Kidney epithelial cell (primary cell): ENCODE results near the gene GTF2IRD2. TPM values are rescaled to one million over a fixed set of nuclear protein-coding genes. Genes with fewer than 3 reads are reported as not detected.
"Not testable (repeated sequence)": the region's sequence is repeated elsewhere in the genome, so short reads cannot be mapped to it uniquely, and the experiment has no call there.

ENCODE experiments used
- DNase-seq: peaks from one replicate; pipeline ENCODE4 v3.0.0-alpha.2; 2010; ENCODE audit warnings: low read depth
- H3K27me3 ChIP-seq: 2 replicates; pipeline ENCODE4 v1.6.0; 2011; ENCODE audit warnings: low read length; ENCODE audit not compliant: control insufficient read depth, insufficient read depth
- H3K36me3 ChIP-seq: 2 replicates; pipeline ENCODE4 v1.5.1; 2011; ENCODE audit warnings: low read length; ENCODE audit not compliant: control insufficient read depth, insufficient read depth
- H3K4me3 ChIP-seq: 2 replicates; pipeline ENCODE4 v1.5.1; 2011; ENCODE audit warnings: low read depth, mild to moderate bottlenecking, control low read depth, low read length
- total RNA-seq: library from RNA; depleted of rRNA; stranded (reverse); fragments of >200 nt; gene quantifications from 2 replicates; pipeline ENCODE4 v1.2.3, GENCODE V29; 2015

Gene GTF2IRD2
- total RNA-seq: 6.5 and 16.2 TPM in 2 replicates

DNA sequence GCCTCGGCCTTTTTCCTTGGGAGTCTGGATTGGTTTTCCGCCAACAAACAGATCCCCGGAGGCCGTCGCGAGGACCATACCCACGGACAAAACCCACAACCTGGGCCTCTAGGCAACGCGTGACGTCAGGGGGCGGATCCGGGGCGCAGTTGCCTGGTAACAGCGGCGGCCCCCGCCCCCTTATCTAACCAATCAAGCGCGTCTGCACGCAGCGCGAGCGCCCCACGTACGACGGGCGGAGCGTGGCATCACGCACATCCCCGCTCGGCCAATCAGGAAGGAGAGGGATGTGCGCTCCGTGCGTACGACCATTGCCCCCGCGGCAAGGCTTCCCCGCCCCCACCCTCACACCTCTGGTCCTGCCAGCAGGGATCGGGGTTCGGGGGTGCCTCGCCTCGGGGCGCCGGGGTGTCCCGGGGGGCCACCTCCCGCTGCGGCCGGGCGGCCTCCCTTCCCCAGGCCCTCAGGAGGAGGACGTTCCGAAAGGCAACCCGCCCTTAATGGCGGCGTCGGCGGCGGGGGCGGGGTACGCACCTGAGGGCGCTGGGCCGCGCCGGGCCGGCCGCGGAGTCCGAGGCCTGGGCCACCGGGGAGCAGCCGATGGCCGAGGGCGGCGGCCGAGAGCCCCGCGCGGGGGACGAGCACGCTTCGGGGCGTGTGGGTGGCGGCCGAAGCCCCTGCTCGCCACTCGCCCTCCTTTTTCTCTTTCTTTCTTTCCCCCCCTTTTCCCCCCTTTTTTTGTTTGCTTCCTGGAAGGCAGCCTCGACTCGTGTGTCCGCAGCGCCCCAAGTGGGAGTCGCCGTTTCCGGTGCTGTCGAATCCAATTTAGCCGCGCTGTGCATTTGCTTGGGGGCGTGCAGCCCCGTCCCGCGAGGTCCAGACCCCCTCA, at the start of gene GTF2IRD2:
GTF2IRD2 (minus strand) TSS at position 773 of the 889 bp plus-strand sequence. CDS start 15,227 bp downstream, outside the sequence.
- H3K36me3 ChIP-seq, H3K27me3 ChIP-seq, DNase-seq, H3K4me3 ChIP-seq: not testable (repeated sequence)

DNA sequence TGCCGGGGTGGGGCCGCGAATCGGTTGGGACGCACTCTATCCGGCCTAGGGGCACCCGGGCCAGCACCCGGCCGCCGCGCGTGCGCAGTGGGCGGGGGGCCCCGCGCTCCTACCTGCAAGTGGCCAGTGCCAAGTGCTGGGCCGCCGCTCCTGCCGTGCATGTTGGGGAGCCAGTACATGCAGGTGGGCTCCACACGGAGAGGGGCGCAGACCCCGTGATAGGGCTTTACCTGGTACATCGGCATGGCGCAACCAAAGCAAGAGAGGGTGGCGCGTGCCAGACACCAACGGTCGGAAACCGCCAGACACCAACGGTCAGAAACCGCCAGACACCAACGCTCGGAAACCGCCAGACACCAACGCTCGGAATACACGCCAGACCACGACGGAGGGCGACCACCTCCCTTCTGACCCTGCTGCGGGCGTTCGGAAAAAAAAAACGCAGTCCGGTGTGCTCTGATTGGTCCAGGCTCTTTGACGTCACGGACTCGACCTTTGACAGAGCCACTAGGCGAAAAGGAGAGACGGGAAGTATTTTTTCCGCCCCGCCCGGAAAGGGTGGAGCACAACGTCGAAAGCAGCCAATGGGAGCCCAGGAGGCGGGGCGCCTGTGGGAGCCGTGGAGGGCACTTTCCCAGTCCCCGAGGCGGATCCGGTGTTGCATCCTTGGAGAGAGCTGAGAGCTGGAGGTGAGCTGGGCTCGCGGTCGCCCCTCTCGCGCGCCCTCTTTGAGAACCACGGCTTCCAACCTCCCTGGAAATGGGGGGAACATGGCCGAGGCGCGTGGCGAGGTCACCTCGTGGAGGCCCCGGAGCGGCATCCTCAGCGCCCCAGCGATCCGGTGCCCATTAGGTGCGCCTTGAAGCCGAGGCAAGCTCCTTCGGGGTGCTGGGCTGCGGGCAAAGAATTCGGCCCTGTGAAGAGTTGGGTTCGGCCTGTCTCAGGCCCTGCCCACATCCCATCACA, 39.0 kb upstream of the GTF2IRD2 start:
- peak; percentile 12 for DNase-seq
- peak overlapping the region; percentile 69 for H3K4me3 ChIP-seq
- H3K36me3 ChIP-seq, H3K27me3 ChIP-seq: not testable (repeated sequence)

DNA sequence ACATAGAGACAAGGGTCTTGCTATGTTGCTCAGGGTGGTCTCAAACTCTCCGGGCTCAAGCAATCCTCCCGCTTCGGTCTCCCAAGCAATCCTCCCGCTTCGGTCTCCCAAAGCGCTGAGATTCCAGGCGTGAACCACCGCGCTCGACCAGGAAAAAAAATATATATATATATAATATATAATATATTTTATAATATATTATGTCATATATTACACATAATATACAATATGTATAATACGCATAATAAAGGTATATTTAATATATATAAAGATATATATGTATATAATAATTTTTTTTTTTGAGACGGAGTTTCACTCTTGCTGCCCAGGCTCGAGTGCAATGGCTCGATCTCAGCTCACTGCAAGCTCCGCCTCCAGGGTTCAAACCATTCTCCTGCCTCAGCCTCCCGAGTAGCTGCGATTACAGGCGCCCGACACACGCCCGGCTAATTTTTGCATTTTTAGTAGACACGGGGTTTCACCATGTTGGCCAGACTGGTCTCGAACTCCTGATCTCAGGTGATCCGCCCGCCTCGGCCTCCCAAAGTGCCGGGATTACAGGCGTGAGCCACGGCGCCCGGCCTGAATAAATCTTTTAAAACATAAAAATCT, 38.2 kb upstream of the GTF2IRD2 start:
- H3K27me3 ChIP-seq, H3K36me3 ChIP-seq, DNase-seq: not testable (repeated sequence)
- H3K4me3 ChIP-seq: peak overlapping the region; percentile 20

DNA sequence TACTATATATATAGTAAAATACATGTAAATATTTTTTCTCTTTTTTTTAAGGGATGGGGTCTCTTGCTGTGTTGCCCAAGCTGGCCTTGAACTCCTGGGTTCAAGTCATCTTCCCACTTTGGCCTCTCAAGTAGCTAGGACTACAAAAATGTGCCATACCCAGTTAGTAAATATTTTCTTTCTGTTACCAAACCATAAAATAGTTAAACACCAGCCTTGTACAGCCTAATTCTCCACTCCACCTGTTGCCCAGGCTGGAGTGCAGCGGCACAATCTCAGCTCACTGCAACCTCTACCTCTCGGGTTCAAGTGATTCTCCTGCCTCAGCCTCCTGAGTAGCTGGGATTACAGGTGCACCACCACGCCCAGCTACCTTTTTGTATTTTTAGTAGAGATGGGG, 33.9 kb upstream of the GTF2IRD2 start:
- not testable (repeated sequence) for H3K27me3 ChIP-seq, DNase-seq, H3K4me3 ChIP-seq, H3K36me3 ChIP-seq

DNA sequence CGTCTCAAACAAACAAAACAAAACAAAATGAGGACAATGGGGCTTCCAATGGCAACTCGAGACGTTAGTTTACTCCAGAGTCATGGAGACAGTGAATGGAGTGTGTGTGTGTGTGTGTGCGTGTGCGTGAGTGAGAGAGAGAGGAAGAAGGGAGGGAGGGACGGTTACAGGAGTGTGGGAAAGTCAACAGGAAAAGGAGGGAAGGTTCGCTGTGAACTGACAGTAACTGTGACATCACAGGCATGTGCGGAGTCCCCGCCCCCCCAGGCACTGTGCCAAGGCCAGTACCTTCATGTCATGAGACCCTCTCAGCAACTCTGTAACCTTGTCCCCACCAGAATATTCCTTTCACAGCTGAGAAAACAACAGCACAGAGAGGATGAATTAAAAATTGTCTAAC, 30.7 kb upstream of the GTF2IRD2 start:
- not testable (repeated sequence) for H3K27me3 ChIP-seq, H3K4me3 ChIP-seq, H3K36me3 ChIP-seq, DNase-seq

DNA sequence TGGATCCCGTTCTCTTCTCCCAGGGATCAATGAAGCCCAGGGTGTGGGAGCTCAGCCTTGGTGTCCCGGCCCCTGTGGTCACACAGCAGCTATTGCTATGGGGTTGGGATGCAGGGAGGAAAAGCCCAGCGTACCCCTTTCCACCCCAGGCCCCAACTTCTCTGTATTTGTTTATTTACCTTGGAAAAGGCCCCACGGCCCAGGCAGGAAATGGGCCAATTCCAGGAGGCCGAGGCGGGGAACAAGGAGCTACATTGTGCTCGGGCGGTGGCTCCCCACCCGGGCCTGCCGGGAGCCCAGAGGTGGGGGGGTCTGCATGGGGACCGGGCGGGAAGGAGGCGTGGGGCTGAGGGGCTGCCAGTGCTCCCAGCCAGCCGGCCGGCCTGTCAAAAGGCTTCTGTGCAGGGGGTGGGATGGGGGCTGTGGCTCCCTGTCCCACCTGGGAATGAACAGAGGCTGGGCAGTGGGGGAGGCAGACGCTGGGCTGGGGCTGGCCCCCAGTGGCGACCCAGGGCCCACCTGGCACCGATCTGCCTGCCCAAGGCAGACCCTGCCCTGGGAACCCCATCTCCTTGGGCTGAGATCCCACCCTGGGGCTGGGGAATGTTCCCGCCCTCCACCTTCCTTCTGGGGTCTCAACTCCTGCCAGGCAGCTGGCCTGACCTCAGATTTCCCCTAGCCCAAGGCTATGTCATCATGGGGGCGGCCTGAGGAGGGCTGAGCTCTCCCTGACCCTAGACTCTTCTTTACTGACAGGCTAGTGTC, 23.5 kb upstream of the GTF2IRD2 start:
- not testable (repeated sequence) for DNase-seq, H3K4me3 ChIP-seq

DNA sequence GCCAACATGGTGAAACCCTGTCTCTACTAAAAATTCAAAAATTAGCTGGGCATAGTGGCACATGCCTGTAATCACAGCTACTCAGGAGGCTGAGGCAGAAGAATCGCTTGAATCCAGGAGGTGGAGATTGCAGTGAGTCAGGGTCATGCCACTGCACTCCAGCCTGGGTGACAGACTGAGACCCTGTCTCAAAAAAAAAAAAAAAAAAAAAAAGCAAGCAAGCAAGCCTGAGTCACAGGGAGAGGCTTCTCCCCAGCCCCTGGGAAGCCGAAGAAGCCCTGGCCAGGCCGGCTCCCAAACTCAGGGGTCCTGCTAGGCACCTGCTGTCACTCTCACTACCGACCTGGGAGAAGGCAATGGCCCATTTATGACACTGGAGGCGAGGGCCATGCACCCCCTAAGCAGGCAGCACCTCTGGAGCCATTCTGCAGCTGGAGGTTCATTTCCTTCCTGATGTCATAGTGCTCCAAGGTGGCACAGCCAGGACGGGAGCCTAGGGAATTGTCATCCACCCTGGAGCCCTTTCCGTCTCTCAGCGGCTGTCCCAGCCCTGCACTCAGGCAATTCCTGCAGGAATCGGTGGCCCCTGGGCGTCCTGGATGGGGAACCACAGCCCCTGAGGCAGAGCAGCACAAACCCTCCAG, 22.8 kb upstream of the GTF2IRD2 start:
- not testable (repeated sequence) for H3K27me3 ChIP-seq, DNase-seq, H3K4me3 ChIP-seq, H3K36me3 ChIP-seq

More for the DNA sequence above, 23.5 kb upstream of the GTF2IRD2 start:
- not testable (repeated sequence) for H3K27me3 ChIP-seq, H3K36me3 ChIP-seq

DNA sequence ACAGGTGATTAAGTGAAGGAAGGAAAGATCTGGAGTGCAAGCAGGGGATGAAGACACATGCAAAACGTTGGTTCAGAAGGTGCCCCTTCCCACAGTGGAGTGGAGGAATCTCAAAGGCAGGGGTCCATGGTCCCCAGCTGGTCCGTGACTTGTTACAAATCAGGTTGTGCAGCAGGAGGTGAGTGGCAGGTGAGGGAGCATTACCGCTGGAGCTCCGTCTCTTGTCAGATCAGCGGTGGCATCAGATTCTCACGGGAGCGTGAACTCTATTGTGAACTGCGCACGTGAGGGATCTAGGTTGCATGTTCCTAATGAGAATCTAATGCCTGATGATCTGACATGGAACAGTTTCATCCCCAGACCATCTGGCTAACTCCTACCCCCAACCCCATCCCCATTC, 21.1 kb upstream of the GTF2IRD2 start:
- H3K27me3 ChIP-seq, H3K4me3 ChIP-seq, DNase-seq, H3K36me3 ChIP-seq: not testable (repeated sequence)

DNA sequence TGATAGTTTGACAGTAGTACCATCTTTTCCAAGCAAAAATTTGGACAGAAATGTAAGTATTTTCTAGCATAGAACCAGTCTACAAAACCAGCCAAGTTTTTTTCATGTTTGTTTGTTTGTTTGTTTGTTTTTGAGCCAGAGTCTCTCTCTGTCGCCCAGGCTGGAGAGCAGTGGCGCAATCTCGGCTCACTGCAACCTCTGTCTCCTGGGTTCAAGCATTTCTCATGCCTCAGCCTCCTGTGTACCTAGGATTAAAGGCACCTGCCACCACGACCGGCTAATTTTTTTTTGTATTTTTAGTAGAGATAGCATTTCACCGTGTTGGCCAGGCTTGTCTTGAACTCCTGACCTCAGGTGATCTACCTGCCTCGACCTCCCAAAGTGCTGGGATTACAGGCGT, 14.4 kb upstream of the GTF2IRD2 start:
- not testable (repeated sequence) for H3K27me3 ChIP-seq, H3K4me3 ChIP-seq, DNase-seq, H3K36me3 ChIP-seq

DNA sequence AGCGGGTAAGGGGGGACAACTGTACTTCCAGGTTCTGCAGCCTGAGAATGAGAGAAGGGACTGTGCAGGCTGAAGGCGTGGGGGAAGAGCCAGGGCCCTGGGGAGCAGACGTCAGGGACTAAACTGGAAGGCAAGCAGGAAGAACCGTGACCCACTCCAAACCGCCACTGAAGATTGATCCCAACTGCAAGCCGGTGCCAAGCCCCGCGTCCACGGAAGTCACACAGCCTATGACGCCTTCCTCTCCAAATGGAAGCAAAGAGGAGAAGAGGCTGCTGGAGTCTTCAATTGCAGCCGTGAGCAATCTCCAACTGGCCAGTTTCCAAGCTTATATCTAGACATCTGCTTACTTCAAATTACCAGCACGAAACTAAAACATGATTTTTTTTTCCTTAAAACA, 1.6 kb downstream of the GTF2IRD2 start:
- not testable (repeated sequence) for H3K27me3 ChIP-seq, H3K4me3 ChIP-seq, H3K36me3 ChIP-seq, DNase-seq

DNA sequence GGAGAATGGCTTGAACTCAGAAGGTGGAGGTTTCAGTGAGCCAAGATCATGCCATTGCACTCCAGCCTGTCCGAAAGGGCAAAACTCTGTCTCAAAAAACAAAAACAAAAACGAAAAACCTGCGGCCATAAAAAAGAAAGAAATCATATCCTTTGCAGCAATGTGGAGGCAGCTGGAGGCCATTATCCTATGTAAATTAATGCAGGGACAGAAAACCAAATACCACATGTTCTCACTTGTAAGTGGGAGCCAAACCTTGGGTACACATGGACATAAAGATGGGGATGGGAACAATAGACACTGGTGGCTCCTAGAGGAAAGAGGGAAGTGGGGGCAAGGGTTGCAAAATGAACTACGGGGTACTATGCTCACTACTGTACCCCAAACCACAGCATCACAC, 21.0 kb downstream of the GTF2IRD2 start:
- not testable (repeated sequence) for H3K27me3 ChIP-seq, DNase-seq

DNA sequence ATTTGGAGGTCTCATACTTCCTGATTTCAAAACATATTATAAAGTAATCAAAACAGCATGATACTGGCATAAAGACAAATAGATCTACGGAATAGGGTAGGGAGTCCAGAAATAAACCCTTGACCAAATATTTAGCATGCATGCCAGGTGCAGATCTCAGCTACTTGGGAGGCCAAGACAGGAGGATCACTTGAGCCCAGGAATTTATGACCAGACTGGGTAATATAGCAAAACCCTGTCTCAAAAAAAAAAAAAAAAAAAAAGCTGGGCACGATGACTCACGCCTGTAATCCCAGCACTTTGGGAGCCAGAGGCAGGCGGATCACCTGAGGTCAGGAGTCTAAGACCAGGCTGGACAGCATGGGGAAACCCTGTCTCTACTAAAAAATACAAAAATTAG, 21.4 kb downstream of the GTF2IRD2 start:
- H3K4me3 ChIP-seq, H3K27me3 ChIP-seq, H3K36me3 ChIP-seq, DNase-seq: not testable (repeated sequence)

More for the DNA sequence above, 21.0 kb downstream of the GTF2IRD2 start:
- not testable (repeated sequence) for H3K36me3 ChIP-seq, H3K4me3 ChIP-seq

DNA sequence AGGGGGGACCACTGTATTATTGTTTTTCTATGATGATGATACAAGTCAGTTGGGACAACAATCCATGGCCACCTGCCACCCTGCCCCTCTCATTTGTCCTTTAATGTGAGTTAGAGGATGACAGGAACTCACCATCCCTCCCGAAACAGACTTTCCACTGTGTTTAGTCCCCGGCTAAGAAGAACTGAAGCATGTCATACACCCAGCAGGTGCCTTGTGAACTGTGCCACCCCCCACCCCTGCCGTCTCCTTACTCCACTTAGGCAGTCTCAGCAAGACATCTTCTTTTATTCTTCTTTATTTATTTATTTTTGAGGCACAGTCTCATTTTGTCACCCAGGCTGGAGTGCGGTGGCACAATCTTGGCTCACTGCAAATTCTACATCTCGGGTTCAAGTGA, 30.1 kb downstream of the GTF2IRD2 start:
- H3K4me3 ChIP-seq, H3K27me3 ChIP-seq, H3K36me3 ChIP-seq, DNase-seq: not testable (repeated sequence)
